DOHH2 (cell line): Measurements from ENCODE around the gene ADK.

Experiments used
- EZH2phosphoT487 ChIP-seq: fragments of 200-600 bp; sonication (generic); IDR thresholded peaks from 2 replicates; pipeline ENCODE4 v1.6.1; 2017; ENCODE audit warnings: borderline replicate concordance, mild to moderate bottlenecking, antibody characterized with exemption, low read length, moderate library complexity, mixed read lengths
- TF ChIP-seq, protein P1 (sequence below): fragments of 200-600 bp; sonication (generic); IDR thresholded peaks from one replicate; pipeline ENCODE4 v1.5.1; 2014; ENCODE audit warnings: antibody characterized with exemption, mild to moderate bottlenecking, low read depth, low read length; ENCODE audit not compliant: poor library complexity, severe bottlenecking

GRCh38 chr10:74156919-74157289 lies 5.9 kb downstream of the ADK start:
- no peak for TF ChIP-seq EZH2phosphoT487
- TF ChIP-seq, protein P1, sequence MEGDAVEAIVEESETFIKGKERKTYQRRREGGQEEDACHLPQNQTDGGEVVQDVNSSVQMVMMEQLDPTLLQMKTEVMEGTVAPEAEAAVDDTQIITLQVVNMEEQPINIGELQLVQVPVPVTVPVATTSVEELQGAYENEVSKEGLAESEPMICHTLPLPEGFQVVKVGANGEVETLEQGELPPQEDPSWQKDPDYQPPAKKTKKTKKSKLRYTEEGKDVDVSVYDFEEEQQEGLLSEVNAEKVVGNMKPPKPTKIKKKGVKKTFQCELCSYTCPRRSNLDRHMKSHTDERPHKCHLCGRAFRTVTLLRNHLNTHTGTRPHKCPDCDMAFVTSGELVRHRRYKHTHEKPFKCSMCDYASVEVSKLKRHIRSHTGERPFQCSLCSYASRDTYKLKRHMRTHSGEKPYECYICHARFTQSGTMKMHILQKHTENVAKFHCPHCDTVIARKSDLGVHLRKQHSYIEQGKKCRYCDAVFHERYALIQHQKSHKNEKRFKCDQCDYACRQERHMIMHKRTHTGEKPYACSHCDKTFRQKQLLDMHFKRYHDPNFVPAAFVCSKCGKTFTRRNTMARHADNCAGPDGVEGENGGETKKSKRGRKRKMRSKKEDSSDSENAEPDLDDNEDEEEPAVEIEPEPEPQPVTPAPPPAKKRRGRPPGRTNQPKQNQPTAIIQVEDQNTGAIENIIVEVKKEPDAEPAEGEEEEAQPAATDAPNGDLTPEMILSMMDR: no peak
